Measurements from ENCODE around the gene CHCHD4. TPM values are rescaled to one million over a fixed set of nuclear protein-coding genes. Genes with fewer than 3 reads are reported as not detected.

CHCHD4 gene
- polyA plus RNA-seq, 1 experiment, result 6.7 TPM

DNA sequence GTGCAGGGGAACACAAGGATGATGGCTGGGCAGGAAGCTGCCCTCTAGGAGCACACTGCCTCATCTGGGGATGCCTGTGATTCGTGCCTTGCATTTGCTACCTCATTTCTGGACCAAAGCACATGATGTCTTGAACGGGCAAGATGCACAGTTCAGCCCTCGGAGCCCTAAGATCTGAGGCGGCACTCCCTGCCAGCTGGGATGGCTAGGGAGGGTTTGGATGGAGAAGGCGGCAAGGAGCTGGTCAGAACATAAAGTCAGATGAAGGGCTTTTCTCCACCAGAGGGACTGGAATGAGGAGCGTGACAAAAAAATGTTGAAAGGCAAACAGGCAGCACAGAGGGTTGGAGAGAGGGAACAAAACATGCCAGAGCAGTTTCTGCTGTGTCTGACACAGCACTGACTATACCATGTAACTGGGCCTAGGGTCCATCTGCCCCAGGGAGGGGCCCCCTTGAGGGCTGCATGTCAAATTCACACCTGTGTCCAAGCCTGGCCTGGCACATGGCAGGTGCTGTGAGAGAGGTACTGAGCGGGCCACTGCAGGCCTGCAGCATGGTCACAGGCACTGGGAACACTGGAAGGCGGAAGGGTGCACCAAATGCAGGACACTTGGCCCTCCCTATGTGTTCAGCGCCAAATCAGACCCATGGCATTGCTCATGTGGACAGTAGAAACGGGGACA is 21.9 kb upstream of the CHCHD4 start:
- Histone ChIP-seq H3K36me3 (ENCODE audit: control insufficient read depth, insufficient read depth, low read length) (peaks cover 29% of the 10 kb centered on the region), H3K27me3 (ENCODE audit: control insufficient read depth, insufficient read depth, low read length) (no peaks in the 10 kb centered on the region), H3K4me3 (ENCODE audit: low read depth, low read length) (no peak overlapping the region)
- no peak for DNase-seq (ENCODE audit: low read depth)
- TF ChIP-seq, protein P1, sequence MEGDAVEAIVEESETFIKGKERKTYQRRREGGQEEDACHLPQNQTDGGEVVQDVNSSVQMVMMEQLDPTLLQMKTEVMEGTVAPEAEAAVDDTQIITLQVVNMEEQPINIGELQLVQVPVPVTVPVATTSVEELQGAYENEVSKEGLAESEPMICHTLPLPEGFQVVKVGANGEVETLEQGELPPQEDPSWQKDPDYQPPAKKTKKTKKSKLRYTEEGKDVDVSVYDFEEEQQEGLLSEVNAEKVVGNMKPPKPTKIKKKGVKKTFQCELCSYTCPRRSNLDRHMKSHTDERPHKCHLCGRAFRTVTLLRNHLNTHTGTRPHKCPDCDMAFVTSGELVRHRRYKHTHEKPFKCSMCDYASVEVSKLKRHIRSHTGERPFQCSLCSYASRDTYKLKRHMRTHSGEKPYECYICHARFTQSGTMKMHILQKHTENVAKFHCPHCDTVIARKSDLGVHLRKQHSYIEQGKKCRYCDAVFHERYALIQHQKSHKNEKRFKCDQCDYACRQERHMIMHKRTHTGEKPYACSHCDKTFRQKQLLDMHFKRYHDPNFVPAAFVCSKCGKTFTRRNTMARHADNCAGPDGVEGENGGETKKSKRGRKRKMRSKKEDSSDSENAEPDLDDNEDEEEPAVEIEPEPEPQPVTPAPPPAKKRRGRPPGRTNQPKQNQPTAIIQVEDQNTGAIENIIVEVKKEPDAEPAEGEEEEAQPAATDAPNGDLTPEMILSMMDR (IDR thresholded peaks at IDR 0.05; ENCODE audit: insufficient read depth, low read depth, low read length), result peak; percentile 11; the same call in 1 of the 2 replicates
- POLR2A ChIA-PET, result no interaction called here
- CTCF ChIA-PET, result interaction anchor here (1.2 to 2.7 kb wide), 4 partner anchors 15 to 31 kb away, joined by 3 to 7 read pairs (median 4); partner anchors contain the start of gene XPC

DNA sequence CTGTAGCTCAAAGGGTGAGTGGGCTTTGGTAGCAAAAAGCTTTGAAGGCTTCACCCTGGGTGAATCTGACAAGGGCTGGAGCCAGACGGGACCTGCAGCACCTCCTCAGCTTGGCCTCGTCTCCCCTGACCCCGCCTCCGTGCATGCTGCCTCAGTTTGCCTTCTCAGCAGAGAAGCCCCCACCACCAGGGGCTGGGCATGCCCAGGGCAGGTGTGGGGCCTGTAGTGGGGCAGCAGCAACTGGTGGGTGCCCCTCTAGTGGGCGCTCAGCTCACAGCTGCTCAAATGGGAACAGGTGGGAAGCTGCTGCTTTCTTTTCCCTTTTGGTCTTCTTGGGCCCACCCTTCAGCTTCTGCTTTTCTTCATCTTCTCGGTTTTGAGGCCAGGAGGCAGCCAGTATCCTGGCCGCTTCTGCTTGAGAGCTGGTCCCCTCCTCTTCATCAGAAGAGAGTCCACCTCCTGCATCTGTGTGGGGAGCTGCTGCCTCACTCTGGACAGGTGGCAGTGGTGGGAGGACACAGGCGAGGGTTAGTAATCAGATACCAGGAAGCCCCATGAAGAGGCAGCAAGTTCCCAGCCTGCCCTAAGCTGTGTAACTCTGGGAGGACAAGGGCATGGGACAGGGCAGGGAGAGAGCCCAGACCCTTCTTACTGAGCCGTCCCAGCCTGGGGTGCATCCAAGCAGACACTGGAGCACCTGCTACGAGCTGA is 21.2 kb upstream of the CHCHD4 start:
- no peaks in the 10 kb centered on the region for H3K27me3 ChIP-seq (ENCODE audit: control insufficient read depth, insufficient read depth, low read length)
- TF ChIP-seq, protein P1 (IDR thresholded peaks at IDR 0.05; ENCODE audit: insufficient read depth, low read depth, low read length), result peak; percentile 8; the same call in 1 of the 2 replicates
- ChIA-PET POLR2A (interaction anchor here (1.6 kb wide), 1 partner anchor 33 kb away, joined by 4 read pairs; the partner anchor contains the start of genes LSM3 and XPC), CTCF (interaction anchor here (1.2 to 2.7 kb wide), 5 partner anchors 15 to 57 kb away, joined by 3 to 7 read pairs (median 4); partner anchors contain the start of gene XPC)
- no peak for DNase-seq (ENCODE audit: low read depth)
- no peak overlapping the region for H3K4me3 ChIP-seq (ENCODE audit: low read depth, low read length)
- peaks cover 26% of the 10 kb centered on the region for H3K36me3 ChIP-seq (ENCODE audit: control insufficient read depth, insufficient read depth, low read length)

DNA sequence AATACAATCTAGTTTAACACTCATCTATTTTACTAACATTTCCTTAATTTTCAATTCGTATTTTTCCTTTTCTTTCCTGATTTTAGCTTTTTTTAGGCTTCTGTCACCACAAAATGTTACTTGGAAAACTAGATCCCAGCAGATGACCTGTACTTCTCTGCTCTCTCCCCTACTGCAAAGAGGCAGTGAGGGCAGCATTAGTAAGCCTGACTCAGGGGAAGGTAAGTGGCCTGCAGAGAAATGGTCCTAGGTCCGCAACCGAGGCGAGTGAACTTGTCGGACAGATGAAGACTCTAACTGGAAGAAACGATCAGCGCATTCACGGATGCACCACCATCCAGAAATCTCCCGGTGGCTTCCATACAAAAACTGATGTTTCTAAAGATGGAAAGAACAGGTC is 20.6 kb upstream of the CHCHD4 start:
- ChIA-PET POLR2A (interaction anchor here (0.5 to 1.6 kb wide), 2 partner anchors 33 to 111 kb away, joined by 3 to 4 read pairs; partner anchors contain the start of genes LSM3 and XPC), CTCF (interaction anchor here (0.7 to 2.7 kb wide), 5 partner anchors 14 to 58 kb away, joined by 3 to 7 read pairs (median 4); partner anchors contain the start of gene XPC)
- H3K27me3 ChIP-seq (ENCODE audit: control insufficient read depth, insufficient read depth, low read length), result no peaks in the 10 kb centered on the region
- peaks cover 28% of the 10 kb centered on the region for H3K36me3 ChIP-seq (ENCODE audit: control insufficient read depth, insufficient read depth, low read length)
- no peak for DNase-seq (ENCODE audit: low read depth)
- TF ChIP-seq, protein P1 (IDR thresholded peaks at IDR 0.05; ENCODE audit: insufficient read depth, low read depth, low read length), result no peak
- H3K4me3 ChIP-seq (ENCODE audit: low read depth, low read length), result no peak overlapping the region

DNA sequence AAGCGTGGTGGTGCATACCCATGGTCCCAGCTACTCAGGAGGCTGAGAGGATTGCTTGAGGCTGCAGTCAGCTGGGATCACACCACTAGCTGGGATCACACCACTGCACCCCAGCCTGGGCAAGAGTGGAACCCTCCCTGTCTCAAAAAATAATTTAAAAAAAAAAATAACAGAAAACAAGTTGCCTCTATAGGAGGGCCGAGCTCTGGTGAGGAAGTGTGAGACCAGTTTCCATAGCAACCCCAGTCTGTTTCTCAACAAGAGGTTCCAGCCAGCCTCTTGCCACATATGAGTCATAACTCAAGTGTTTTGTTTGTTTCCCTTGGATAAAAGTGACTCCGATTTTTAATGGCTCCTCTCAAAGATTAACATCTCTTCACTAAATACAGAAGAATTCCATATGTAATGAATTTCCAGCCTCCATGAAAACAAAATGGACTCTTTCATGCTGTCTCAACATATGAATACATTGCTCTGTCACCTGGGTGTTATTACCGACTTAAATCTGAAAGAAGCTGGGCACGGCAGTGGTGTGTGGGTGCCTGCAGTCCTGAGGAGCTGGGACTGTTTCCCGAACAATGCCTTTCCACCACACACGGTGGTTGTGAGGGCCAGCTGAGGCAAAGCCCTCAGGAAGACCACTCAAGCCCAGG is 19.9 kb upstream of the CHCHD4 start:
- CTCF ChIA-PET, result interaction anchor here (0.7 to 2.7 kb wide), 5 partner anchors 13 to 59 kb away, joined by 3 to 7 read pairs (median 4); partner anchors contain the start of genes LSM3 and XPC
- H3K27me3 ChIP-seq (ENCODE audit: control insufficient read depth, insufficient read depth, low read length), result no peaks in the 10 kb centered on the region
- POLR2A ChIA-PET, result interaction anchor here (0.5 to 1.6 kb wide), 2 partner anchors 34 to 111 kb away, joined by 3 to 4 read pairs; partner anchors contain the start of genes LSM3 and XPC
- peaks cover 29% of the 10 kb centered on the region for H3K36me3 ChIP-seq (ENCODE audit: control insufficient read depth, insufficient read depth, low read length)
- TF ChIP-seq, protein P1 (IDR thresholded peaks at IDR 0.05; ENCODE audit: insufficient read depth, low read depth, low read length), result no peak
- no peak overlapping the region for H3K4me3 ChIP-seq (ENCODE audit: low read depth, low read length)
- DNase-seq (ENCODE audit: low read depth), result peak; percentile 99
